HG03342 (cell line): Measurements from ENCODE around the gene GAS6.

ENCODE experiments used
- ATAC-seq: cut with Tn5 transposase; IDR thresholded peaks from one replicate; pipeline ENCODE4 v1.9.1; 2021; ENCODE audit warnings: mild to moderate bottlenecking, moderate library complexity; ENCODE audit not compliant: unreplicated experiment

Gene GAS6

GRCh38 chr13:113825841-113826240 is 38.0 kb downstream of the GAS6 start:
- no peak for ATAC-seq

GRCh38 chr13:113823771-113824170 is 40.1 kb downstream of the GAS6 start:
- no peak for ATAC-seq

GRCh38 chr13:113822956-113823744 is 40.7 kb downstream of the GAS6 start:
- ATAC-seq, result no peak

- no peak for ATAC-seq
Observed at GRCh38 chr13:113822266-113822665, 41.6 kb downstream of the GAS6 start.

- ATAC-seq, result no peak
Observed at GRCh38 chr13:113821847-113822246, 42.0 kb downstream of the GAS6 start.

GRCh38 chr13:113820813-113821651 is 42.8 kb downstream of the GAS6 start:
- ATAC-seq, result no peak

GRCh38 chr13:113819731-113820715 is 43.9 kb downstream of the GAS6 start:
- ATAC-seq, result no peak

GRCh38 chr13:113819341-113819730 is 44.5 kb downstream of the GAS6 start:
- ATAC-seq, result no peak

GRCh38 chr13:113818700-113819295 is 45.1 kb downstream of the GAS6 start:
- no peak for ATAC-seq

- no peak for ATAC-seq
Observed at GRCh38 chr13:113817860-113818691, 45.8 kb downstream of the GAS6 start.

GRCh38 chr13:113816946-113817859 is 46.7 kb downstream of the GAS6 start:
- peak; percentile 62 for ATAC-seq

GRCh38 chr13:113816254-113816929 is 47.5 kb downstream of the GAS6 start:
- ATAC-seq, result no peak

GRCh38 chr13:113815151-113816058 is 48.5 kb downstream of the GAS6 start:
- ATAC-seq, result no peak

- no peak for ATAC-seq
Observed at GRCh38 chr13:113814435-113814821, 49.4 kb downstream of the GAS6 start.

- ATAC-seq, result no peak
Observed at GRCh38 chr13:113813749-113814434, 50.0 kb downstream of the GAS6 start.

GRCh38 chr13:113813070-113813748 is 50.7 kb downstream of the GAS6 start:
- ATAC-seq, result no peak
